HG03025 (cell line): Measurements from ENCODE around the gene KRT81.

ENCODE experiments used
- ATAC-seq: cut with Tn5 transposase; IDR thresholded peaks from one replicate; pipeline ENCODE4 v1.9.1; 2021; ENCODE audit warnings: mild to moderate bottlenecking, moderate library complexity; ENCODE audit not compliant: unreplicated experiment, low FRiP score

KRT81 gene

GRCh38 chr12:52291267-52291935 is at the start of gene KRT81:
KRT81 (minus strand) TSS chr12:52291534; CDS start chr12:52291465, 69 bp downstream.
- no peak for ATAC-seq

- no peak for ATAC-seq
These were observed 47.1 kb upstream of the KRT81 start for GRCh38 chr12:52338241-52338960.

- no peak for ATAC-seq
These were observed 45.7 kb upstream of the KRT81 start for GRCh38 chr12:52337054-52337453.

- no peak for ATAC-seq
These were observed 45.3 kb upstream of the KRT81 start for GRCh38 chr12:52336641-52337040.

GRCh38 chr12:52335598-52336262 is 44.4 kb upstream of the KRT81 start:
- no peak for ATAC-seq

- ATAC-seq, result no peak
These were observed 42.9 kb upstream of the KRT81 start for GRCh38 chr12:52334185-52334584.

GRCh38 chr12:52333321-52333720 is 42.0 kb upstream of the KRT81 start:
- no peak for ATAC-seq

- ATAC-seq, result no peak
These were observed 41.0 kb upstream of the KRT81 start for GRCh38 chr12:52332381-52332780.

GRCh38 chr12:52331833-52332232 is 40.5 kb upstream of the KRT81 start:
- no peak for ATAC-seq

- no peak for ATAC-seq
These were observed 39.7 kb upstream of the KRT81 start for GRCh38 chr12:52331039-52331438.

GRCh38 chr12:52327830-52328500 is 36.6 kb upstream of the KRT81 start:
- no peak for ATAC-seq

- peak; percentile 71 for ATAC-seq
These were observed 35.9 kb upstream of the KRT81 start for GRCh38 chr12:52327052-52327829.

GRCh38 chr12:52324153-52324444 is 32.8 kb upstream of the KRT81 start:
- ATAC-seq, result no peak

GRCh38 chr12:52323416-52324152 is 32.2 kb upstream of the KRT81 start:
- no peak for ATAC-seq

- ATAC-seq, result no peak
These were observed 31.7 kb upstream of the KRT81 start for GRCh38 chr12:52323001-52323400.

- ATAC-seq, result no peak
These were observed 30.7 kb upstream of the KRT81 start for GRCh38 chr12:52322069-52322468.

- ATAC-seq, result no peak
These were observed 30.1 kb upstream of the KRT81 start for GRCh38 chr12:52321418-52321817.

GRCh38 chr12:52320784-52321400 is 29.6 kb upstream of the KRT81 start, which contains the start of gene KRT83:
KRT83 (minus strand) TSS chr12:52321398; CDS start chr12:52321335, 63 bp downstream.
- ATAC-seq, result no peak

GRCh38 chr12:52319097-52319496 is 27.8 kb upstream of the KRT81 start:
- no peak for ATAC-seq
